K562 (cell line): ENCODE measurements around the gene PRC1.

ENCODE experiments used
- IRF2 ChIP-seq: sonication (generic); formaldehyde crosslinking; IDR thresholded peaks from 2 replicates; pipeline ENCODE4 v1.8.1; 2022; ENCODE audit warnings: mild to moderate bottlenecking, missing genetic modification reagents
- POLR2A ChIP-seq: fragments of 450-650 bp; conservative IDR thresholded peaks from 2 replicates; pipeline ENCODE4 v1.6.1; 2016
- POLR2B ChIP-seq: fragments of 450-650 bp; IDR thresholded peaks from 2 replicates; pipeline ENCODE4 v1.6.1; 2018; ENCODE audit warnings: low read depth; ENCODE audit not compliant: partially characterized antibody
- TCF7 ChIP-seq: sonication (generic); IDR thresholded peaks from 2 replicates; pipeline ENCODE4 v1.6.1; 2016; ENCODE audit warnings: antibody characterized with exemption, borderline replicate concordance
- ZNF263 ChIP-seq: sonication (generic); formaldehyde crosslinking; IDR thresholded peaks from 2 replicates; pipeline ENCODE4 v1.8.0; 2022; ENCODE audit warnings: mild to moderate bottlenecking, missing genetic modification reagents, borderline replicate concordance
- ZNF507 ChIP-seq: conservative IDR thresholded peaks from 2 replicates; pipeline ENCODE4 v1.6.1; 2017; ENCODE audit warnings: missing genetic modification characterization, missing compliant biosample characterization
- TF ChIP-seq, protein P1 (sequence below), 2 experiments: IDR thresholded peaks; 2 replicates each; pipeline ENCODE4 v1.6.1; 2012; ENCODE audit warnings: improper control_type of control experiment in 2 of 2, low read depth in 2 of 2, low read length in 2 of 2, borderline replicate concordance in 1 of 2

- TF ChIP-seq POLR2A = no peak
- TF ChIP-seq ZNF507 (tag) = no peak
- no peak for TF ChIP-seq ZNF263 (CRISPR knock-in tag)
- TF ChIP-seq, protein P1, sequence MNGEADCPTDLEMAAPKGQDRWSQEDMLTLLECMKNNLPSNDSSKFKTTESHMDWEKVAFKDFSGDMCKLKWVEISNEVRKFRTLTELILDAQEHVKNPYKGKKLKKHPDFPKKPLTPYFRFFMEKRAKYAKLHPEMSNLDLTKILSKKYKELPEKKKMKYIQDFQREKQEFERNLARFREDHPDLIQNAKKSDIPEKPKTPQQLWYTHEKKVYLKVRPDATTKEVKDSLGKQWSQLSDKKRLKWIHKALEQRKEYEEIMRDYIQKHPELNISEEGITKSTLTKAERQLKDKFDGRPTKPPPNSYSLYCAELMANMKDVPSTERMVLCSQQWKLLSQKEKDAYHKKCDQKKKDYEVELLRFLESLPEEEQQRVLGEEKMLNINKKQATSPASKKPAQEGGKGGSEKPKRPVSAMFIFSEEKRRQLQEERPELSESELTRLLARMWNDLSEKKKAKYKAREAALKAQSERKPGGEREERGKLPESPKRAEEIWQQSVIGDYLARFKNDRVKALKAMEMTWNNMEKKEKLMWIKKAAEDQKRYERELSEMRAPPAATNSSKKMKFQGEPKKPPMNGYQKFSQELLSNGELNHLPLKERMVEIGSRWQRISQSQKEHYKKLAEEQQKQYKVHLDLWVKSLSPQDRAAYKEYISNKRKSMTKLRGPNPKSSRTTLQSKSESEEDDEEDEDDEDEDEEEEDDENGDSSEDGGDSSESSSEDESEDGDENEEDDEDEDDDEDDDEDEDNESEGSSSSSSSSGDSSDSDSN (IDR thresholded peaks at IDR 0.05; ENCODE audit: borderline replicate concordance in 1 of 2, low read depth in 2 of 2, low read length in 2 of 2) = no peak
- no peak for TF ChIP-seq IRF2
- TF ChIP-seq POLR2B = no peak
- TF ChIP-seq TCF7 = no peak
These were observed 35.2 kb downstream of the PRC1 start for GRCh38 chr15:90959028-90959595.
